ENCODE measurements around the gene LRP2BP.

Gene LRP2BP

GRCh38 chr4:185352202-185352601, 43.5 kb downstream of the LRP2BP start:
- Histone ChIP-seq H3K27ac (ENCODE audit: low read depth, low read length) (no peak overlapping the region), H3K4me3 (ENCODE audit: low read length) (no peak overlapping the region), H3K36me3 (ENCODE audit: control insufficient read depth, insufficient read depth, low read length) (peaks cover 4% of the 10 kb centered on the region), H3K4me1 (ENCODE audit: control insufficient read depth, insufficient read depth, low read length) (no peaks in the 10 kb centered on the region), H3K27me3 (ENCODE audit: control insufficient read depth, insufficient read depth, low read length) (no peaks in the 10 kb centered on the region), H3K9ac (ENCODE audit: low read length) (no peak overlapping the region)

GRCh38 chr4:185351691-185352090, 44.0 kb downstream of the LRP2BP start:
- H3K27ac ChIP-seq (ENCODE audit: low read depth, low read length) = no peak overlapping the region
- no peak overlapping the region for H3K9ac ChIP-seq (ENCODE audit: low read length)
- peaks cover 4% of the 10 kb centered on the region for H3K36me3 ChIP-seq (ENCODE audit: control insufficient read depth, insufficient read depth, low read length)
- no peak overlapping the region for H3K4me3 ChIP-seq (ENCODE audit: low read length)
- H3K27me3 ChIP-seq (ENCODE audit: control insufficient read depth, insufficient read depth, low read length) = no peaks in the 10 kb centered on the region
- no peaks in the 10 kb centered on the region for H3K4me1 ChIP-seq (ENCODE audit: control insufficient read depth, insufficient read depth, low read length)

- Histone ChIP-seq H3K4me1 (ENCODE audit: control insufficient read depth, insufficient read depth, low read length) (peaks cover 7% of the 10 kb centered on the region), H3K27me3 (ENCODE audit: control insufficient read depth, insufficient read depth, low read length) (no peaks in the 10 kb centered on the region), H3K36me3 (ENCODE audit: control insufficient read depth, insufficient read depth, low read length) (peaks cover 10% of the 10 kb centered on the region), H3K4me3 (ENCODE audit: low read length) (no peak overlapping the region), H3K9ac (ENCODE audit: low read length) (no peak overlapping the region), H3K27ac (ENCODE audit: low read depth, low read length) (no peak overlapping the region)
These were observed 48.6 kb downstream of the LRP2BP start for GRCh38 chr4:185346975-185347601.

- no peak overlapping the region for H3K9ac ChIP-seq (ENCODE audit: low read length)
- peaks cover 16% of the 10 kb centered on the region for H3K36me3 ChIP-seq (ENCODE audit: control insufficient read depth, insufficient read depth, low read length)
- peak overlapping the region; percentile 85 for H3K27ac ChIP-seq (ENCODE audit: low read depth, low read length)
- peaks cover 7% of the 10 kb centered on the region for H3K4me1 ChIP-seq (ENCODE audit: control insufficient read depth, insufficient read depth, low read length)
- H3K27me3 ChIP-seq (ENCODE audit: control insufficient read depth, insufficient read depth, low read length) = no peaks in the 10 kb centered on the region
- H3K4me3 ChIP-seq (ENCODE audit: low read length) = no peak overlapping the region
These were observed 50.8 kb downstream of the LRP2BP start for GRCh38 chr4:185344743-185345538.

- peaks cover 7% of the 10 kb centered on the region for H3K4me1 ChIP-seq (ENCODE audit: control insufficient read depth, insufficient read depth, low read length)
These were observed 51.8 kb downstream of the LRP2BP start for GRCh38 chr4:185343726-185344581.

GRCh38 chr4:185341841-185342240, 53.9 kb downstream of the LRP2BP start:
- H3K4me1 ChIP-seq (ENCODE audit: control insufficient read depth, insufficient read depth, low read length) = peaks cover 7% of the 10 kb centered on the region
- H3K27ac ChIP-seq (ENCODE audit: low read depth, low read length) = no peak overlapping the region
- no peaks in the 10 kb centered on the region for H3K27me3 ChIP-seq (ENCODE audit: control insufficient read depth, insufficient read depth, low read length)
- no peak overlapping the region for H3K4me3 ChIP-seq (ENCODE audit: low read length)
- H3K9ac ChIP-seq (ENCODE audit: low read length) = no peak overlapping the region
- peaks cover 12% of the 10 kb centered on the region for H3K36me3 ChIP-seq (ENCODE audit: control insufficient read depth, insufficient read depth, low read length)

More at GRCh38 chr4:185343726-185344581, 51.8 kb downstream of the LRP2BP start:
- no peak overlapping the region for H3K4me3 ChIP-seq (ENCODE audit: low read length)
- peaks cover 14% of the 10 kb centered on the region for H3K36me3 ChIP-seq (ENCODE audit: control insufficient read depth, insufficient read depth, low read length)
- H3K9ac ChIP-seq (ENCODE audit: low read length) = no peak overlapping the region
- peak overlapping the region; percentile 85 for H3K27ac ChIP-seq (ENCODE audit: low read depth, low read length)
- no peaks in the 10 kb centered on the region for H3K27me3 ChIP-seq (ENCODE audit: control insufficient read depth, insufficient read depth, low read length)

- H3K4me3 ChIP-seq (ENCODE audit: low read length) = no peak overlapping the region
- no peaks in the 10 kb centered on the region for H3K27me3 ChIP-seq (ENCODE audit: control insufficient read depth, insufficient read depth, low read length)
- H3K4me1 ChIP-seq (ENCODE audit: control insufficient read depth, insufficient read depth, low read length) = peaks cover 7% of the 10 kb centered on the region
- H3K36me3 ChIP-seq (ENCODE audit: control insufficient read depth, insufficient read depth, low read length) = peaks cover 12% of the 10 kb centered on the region
- H3K9ac ChIP-seq (ENCODE audit: low read length) = no peak overlapping the region
- H3K27ac ChIP-seq (ENCODE audit: low read depth, low read length) = no peak overlapping the region
These were observed 54.3 kb downstream of the LRP2BP start for GRCh38 chr4:185341377-185341776.

- Histone ChIP-seq H3K27me3 (ENCODE audit: control insufficient read depth, insufficient read depth, low read length) (no peaks in the 10 kb centered on the region), H3K27ac (ENCODE audit: low read depth, low read length) (no peak overlapping the region), H3K36me3 (ENCODE audit: control insufficient read depth, insufficient read depth, low read length) (peaks cover 12% of the 10 kb centered on the region), H3K4me3 (ENCODE audit: low read length) (no peak overlapping the region), H3K4me1 (ENCODE audit: control insufficient read depth, insufficient read depth, low read length) (peaks cover 4% of the 10 kb centered on the region), H3K9ac (ENCODE audit: low read length) (no peak overlapping the region)
These were observed 55.8 kb downstream of the LRP2BP start for GRCh38 chr4:185339941-185340340.

- Histone ChIP-seq H3K27me3 (ENCODE audit: control insufficient read depth, insufficient read depth, low read length) (no peaks in the 10 kb centered on the region), H3K9ac (ENCODE audit: low read length) (no peak overlapping the region), H3K4me3 (ENCODE audit: low read length) (no peak overlapping the region), H3K4me1 (ENCODE audit: control insufficient read depth, insufficient read depth, low read length) (no peaks in the 10 kb centered on the region), H3K36me3 (ENCODE audit: control insufficient read depth, insufficient read depth, low read length) (peaks cover 3% of the 10 kb centered on the region), H3K27ac (ENCODE audit: low read depth, low read length) (no peak overlapping the region)
These were observed 60.1 kb downstream of the LRP2BP start for GRCh38 chr4:185335579-185335978.

GRCh38 chr4:185334326-185334725, 61.4 kb downstream of the LRP2BP start:
- Histone ChIP-seq H3K9ac (ENCODE audit: low read length) (no peak overlapping the region), H3K27ac (ENCODE audit: low read depth, low read length) (no peak overlapping the region), H3K27me3 (ENCODE audit: control insufficient read depth, insufficient read depth, low read length) (no peaks in the 10 kb centered on the region), H3K4me3 (ENCODE audit: low read length) (no peak overlapping the region), H3K4me1 (ENCODE audit: control insufficient read depth, insufficient read depth, low read length) (no peaks in the 10 kb centered on the region), H3K36me3 (ENCODE audit: control insufficient read depth, insufficient read depth, low read length) (no peaks in the 10 kb centered on the region)

GRCh38 chr4:185332575-185333464, 62.9 kb downstream of the LRP2BP start:
- Histone ChIP-seq H3K4me1 (ENCODE audit: control insufficient read depth, insufficient read depth, low read length) (no peaks in the 10 kb centered on the region), H3K36me3 (ENCODE audit: control insufficient read depth, insufficient read depth, low read length) (no peaks in the 10 kb centered on the region), H3K9ac (ENCODE audit: low read length) (no peak overlapping the region), H3K27me3 (ENCODE audit: control insufficient read depth, insufficient read depth, low read length) (no peaks in the 10 kb centered on the region), H3K4me3 (ENCODE audit: low read length) (no peak overlapping the region), H3K27ac (ENCODE audit: low read depth, low read length) (no peak overlapping the region)

All from rectal smooth muscle tissue (tissue), 1 donor.